KBM-7 (cell line): ENCODE results near the gene GBA3.

ENCODE experiments used
- DNase-seq: peaks from one replicate; pipeline ENCODE4 v3.0.0-alpha.2; 2015
- in situ Hi-C: fragments of 300-500 bp; cut with MboI; formaldehyde crosslinking; loops from 2 replicates; pipeline ENCODE4 v1.14.3; 2020; ENCODE audit warnings: low sequenced_read_pairs, low pct_unique_long_range_greater_than_20kb, mixed read lengths

Gene GBA3

DNA sequence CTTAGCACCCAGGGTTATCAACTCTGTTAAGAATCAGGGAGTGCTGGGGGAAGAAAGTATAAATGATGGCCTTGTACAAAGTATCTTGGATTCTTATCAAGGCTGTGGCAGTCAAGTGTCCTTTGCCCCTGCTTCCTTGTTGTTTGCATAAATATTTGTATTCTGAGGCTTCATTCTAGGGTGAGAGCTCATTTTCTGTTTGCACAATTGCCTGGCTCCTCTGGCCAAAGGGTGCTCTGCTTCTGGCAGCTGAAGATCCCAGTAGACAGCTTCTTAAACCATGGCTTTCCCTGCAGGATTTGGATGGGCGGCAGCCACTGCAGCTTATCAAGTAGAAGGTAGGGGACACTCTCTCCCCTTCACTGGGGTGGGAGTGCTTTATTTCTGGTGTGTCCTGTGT, at the start of gene GBA3:
GBA3 (plus strand) TSS at position 202 of the 400 bp plus-strand sequence.
- in situ Hi-C loops = loop anchor here (25.0 kb wide), 1 partner anchor 280 kb away; no protein-coding TSS in a partner anchor

DNA sequence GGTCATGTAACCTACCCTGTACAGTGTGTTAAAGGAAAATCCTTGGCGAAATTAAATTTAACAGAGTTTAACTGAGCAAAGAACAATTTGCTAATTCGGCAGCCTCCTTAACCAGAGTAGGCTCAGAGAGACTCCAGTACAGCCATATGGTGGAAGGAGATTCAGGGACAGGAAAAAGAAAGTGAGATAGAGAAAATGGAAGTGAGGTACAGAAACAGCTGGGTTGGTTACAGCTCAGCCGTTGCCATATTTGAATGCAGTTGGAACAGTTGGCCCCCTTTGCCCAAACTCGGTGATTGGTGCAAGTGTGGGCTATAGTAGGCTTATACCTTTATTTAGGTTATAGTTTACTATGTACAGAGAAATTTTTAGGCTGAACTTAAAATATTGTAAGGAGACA, 48.8 kb upstream of the GBA3 start:
- in situ Hi-C loops = no loop called here
- DNase-seq = no peak

More for the DNA sequence above, at the start of gene GBA3:
- DNase-seq = no peak

DNA sequence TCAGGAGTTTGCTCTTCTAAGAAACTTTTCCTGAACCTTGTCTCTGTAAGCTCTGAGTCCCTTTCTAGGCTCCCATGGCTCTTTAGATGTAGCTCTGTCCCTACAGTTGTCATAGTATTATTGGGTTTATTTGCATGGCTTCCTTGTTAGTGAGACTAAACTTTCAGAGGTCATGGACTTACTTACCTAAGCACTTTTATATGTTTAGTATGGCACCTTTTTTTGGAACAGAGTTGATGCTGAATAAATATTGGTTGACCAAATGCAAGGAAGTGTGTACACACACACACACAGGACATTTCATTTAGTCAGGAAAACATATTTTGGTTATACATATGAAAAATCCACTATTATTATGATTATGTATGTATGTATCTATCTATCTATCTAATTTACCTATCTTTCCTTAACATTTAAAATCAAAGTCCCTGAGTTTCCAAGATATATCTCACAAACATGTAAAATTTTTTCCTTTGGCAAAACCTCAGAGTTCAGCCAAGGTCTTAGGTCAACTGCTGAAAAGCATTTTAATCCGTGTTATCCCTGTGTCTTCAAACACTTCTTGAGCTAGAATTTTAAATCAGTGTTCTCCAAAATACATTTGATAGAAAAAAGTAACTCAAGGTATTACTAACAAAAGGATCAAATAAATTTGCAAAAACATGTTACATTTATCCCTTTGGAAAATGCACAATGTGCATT, 47.1 kb upstream of the GBA3 start:
- in situ Hi-C loops = no loop called here
- no peak for DNase-seq

DNA sequence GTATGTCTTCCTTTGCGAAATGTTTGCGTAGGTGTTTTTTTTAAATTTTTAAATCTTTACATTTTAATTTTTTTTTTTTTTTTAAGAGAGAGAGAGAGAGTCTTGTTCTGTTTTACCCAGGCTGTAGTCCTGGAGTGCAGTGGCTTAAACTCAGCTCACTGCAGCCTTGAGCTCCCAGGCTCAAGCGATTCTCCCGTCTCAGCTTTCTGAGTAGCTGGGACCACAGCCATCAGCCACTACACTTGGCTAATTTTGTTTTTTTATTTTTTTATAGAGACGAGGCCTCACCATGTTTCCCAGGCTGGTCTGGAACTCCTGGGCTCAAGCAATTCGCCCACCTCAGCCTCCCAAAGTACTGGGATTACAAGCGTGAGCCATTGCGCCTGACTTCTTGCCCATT, 43.7 kb upstream of the GBA3 start:
- DNase-seq = no peak
- in situ Hi-C loops = no loop called here

DNA sequence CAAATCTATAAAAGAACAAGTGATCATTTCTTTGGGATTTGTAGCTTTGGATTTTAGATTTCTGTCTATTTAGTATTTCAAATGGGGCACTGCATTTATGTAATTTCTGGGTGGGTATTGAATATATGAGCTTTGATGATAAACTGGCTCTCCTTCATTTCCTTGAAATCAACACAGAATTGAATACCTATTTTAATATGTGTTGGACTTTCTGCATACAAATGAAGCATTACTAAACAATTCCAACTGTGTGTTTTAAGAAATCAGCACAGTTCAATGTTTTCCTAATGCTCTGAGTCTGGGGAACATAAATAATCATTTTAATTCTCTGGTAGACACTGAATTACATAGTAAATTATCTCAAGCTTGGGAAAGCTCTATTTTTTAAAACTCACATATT, 42.0 kb upstream of the GBA3 start:
- in situ Hi-C loops = no loop called here
- no peak for DNase-seq

DNA sequence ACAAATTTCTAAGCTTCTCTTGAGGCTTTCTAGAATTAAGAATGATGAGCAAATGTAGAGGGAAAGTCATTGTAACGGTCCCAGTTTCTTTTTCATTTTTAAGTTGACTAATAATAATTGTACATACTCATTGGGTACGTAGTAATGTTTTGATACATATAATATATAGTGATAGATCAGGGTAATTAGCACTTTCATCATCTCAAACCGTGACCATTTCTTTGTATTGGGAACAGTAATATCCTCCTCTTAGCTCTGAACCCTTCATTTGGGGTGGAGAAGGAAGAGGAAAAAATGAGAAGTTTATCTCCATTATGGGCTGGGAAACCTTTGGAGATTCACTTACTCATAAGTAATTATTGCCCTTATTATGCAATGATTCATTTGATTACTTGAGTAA, 39.0 kb upstream of the GBA3 start:
- in situ Hi-C loops = no loop called here
- no peak for DNase-seq

DNA sequence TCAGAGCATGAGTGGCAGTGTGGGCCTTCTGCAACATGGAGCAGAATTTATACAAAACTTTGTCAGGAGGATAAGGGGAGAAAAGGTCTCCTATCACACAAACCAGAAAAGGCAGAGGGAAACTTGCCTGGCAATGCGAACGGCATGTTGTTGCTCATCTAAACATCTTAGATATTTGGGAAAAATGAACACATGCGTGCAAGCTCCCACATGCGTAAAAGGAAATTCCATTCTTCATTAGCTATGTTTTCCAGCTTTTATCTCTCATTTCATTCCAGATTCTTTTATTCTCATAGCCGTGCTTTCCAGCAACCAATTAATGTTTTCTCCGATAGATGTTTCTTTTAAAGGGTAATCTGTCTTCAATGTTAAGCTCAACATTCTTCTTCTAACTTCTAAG, 31.3 kb upstream of the GBA3 start:
- DNase-seq = no peak
- in situ Hi-C loops = no loop called here

DNA sequence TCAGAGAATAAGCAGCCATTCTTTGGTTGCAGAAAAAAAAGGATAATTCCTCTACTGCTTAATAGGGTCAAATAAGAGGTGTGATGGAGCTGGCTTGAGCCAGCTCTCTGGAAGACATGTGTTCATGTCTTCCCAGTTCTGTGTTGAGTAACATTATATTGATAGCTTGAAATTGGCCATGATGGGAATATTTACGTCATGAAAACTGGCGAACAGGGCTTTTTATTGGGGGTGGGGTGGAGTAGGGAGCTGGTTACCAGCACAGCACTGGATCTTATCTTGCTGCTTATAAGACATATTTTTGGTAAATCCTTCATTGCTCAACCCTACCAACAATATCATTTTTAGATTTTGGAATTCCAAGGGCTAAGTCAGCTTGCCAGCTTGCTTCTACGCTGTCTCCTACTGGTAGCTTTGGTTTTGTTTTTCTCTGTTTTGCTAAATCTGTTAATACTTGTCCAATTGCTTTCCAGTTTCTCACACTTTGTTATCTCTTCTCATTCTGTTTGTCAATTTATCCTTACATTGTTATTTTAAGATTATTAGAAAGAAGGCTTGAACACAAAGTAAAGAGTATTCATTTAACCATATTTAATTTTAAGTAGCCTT, 25.3 kb upstream of the GBA3 start:
- in situ Hi-C loops = no loop called here
- DNase-seq = no peak

DNA sequence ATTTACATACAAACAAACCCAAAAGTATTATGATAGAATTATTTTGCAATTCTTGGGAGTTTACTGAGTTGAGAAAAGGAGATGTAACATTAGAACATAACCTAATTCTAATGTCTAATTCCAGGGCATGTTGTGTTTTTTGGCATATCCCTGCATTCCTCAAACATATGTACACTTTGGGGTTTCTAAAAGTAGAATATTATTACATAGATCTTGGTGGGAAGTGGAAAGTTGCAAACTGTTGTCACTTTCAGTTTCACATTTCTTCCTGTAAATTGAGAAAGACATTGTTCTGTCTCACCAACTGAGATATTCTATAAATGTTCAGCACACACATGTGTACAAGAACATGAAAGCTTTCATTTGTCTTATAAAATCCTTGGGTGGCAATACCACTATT, 24.4 kb upstream of the GBA3 start:
- DNase-seq = no peak
- in situ Hi-C loops = no loop called here

DNA sequence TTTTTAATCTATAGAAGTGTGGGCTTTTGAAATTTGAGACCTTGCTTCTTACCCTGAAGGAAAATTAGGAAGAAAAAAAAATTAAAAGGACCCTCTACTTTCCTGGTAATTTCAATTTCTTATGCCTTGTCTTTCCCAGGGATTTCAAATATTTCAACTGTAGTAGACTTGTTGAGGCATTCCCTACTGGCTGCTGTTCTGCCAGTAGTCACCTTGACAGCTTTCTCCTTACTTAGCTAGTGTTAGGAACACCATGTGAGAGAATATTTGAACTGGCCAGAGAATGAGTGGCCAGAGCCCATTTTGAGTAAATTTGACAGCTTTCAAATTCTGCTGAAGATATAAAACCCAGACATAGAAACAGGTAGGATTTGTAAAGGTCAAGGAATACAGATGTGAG, 24.0 kb upstream of the GBA3 start:
- no peak for DNase-seq
- in situ Hi-C loops = no loop called here

DNA sequence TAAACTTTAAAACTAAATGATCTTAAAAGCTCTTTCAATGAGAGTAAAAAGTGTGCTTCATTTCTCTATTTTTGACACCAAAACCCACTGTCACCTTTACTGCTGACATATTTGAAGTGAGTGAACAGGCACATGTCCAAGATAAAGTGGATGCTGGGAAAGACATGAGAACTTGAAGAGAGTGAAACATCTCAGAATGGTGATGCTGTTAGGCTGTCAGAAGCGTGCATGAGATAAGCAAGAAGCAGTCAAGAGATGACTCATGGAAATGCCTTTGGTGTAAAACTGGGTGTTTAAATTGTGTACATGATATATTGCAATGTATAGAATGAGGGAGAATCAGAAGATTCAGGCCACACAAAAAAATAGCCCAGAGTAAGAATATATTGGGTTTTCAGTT, 21.8 kb upstream of the GBA3 start:
- no peak for DNase-seq
- in situ Hi-C loops = no loop called here

DNA sequence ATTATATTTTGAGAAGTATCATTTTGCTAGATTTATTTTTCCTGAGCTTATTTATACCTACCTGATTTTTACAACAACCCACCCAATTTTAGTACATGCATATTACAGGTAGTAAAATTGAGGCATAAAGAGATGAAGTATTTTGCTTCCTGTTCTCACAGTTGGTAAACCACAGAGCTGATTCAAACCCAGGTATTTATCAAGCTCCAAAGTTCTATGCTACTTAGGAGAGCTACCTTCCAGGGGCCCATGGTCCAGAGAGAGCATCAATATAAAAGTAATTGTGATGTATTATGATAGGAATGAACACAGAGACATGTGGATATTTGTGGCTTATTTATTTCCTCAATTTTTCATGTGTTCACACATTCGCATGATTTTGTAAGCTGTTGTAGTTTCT, 20.2 kb upstream of the GBA3 start:
- in situ Hi-C loops = no loop called here
- no peak for DNase-seq

DNA sequence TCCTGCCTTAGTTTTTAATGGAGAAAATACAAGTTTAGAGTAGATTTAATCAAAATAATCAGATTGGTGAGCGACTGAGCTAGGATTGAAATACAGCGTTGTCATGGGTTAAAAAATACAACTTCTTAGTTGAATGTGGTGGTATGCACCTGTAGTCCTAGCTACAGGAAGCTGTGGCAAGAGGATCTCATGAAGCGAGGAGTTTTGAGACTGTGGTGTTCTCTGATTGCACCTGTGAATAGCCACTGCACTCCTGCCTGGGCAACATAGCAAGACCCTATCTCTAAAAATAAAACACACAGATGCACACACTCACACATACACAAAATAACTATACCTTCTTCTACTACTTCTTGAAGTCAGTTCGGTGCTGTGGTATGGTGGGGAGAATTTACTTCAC, 19.8 kb upstream of the GBA3 start:
- in situ Hi-C loops = no loop called here
- DNase-seq = no peak

DNA sequence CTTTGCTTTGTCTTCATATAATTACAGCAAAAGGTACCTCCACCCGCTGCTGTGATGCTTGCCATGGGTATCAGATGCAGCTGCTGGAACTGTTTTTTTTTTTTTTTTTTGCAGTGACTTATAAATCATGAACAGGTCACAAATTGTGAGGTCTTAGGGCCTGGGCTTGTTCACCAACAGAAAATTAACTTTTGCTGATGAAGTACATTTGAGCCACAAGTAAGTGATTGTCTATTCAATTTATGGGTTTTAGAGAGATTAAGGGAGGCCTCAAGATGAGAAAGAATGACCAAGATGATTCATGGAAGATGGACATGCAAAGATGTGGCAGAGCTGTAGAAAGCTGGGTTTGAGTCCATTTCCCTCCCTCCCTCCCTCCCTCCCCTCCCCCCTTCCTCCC, 18.0 kb upstream of the GBA3 start:
- no peak for DNase-seq
- in situ Hi-C loops = loop anchor here (25.0 kb wide), 1 partner anchor 262 kb away; no protein-coding TSS in a partner anchor

DNA sequence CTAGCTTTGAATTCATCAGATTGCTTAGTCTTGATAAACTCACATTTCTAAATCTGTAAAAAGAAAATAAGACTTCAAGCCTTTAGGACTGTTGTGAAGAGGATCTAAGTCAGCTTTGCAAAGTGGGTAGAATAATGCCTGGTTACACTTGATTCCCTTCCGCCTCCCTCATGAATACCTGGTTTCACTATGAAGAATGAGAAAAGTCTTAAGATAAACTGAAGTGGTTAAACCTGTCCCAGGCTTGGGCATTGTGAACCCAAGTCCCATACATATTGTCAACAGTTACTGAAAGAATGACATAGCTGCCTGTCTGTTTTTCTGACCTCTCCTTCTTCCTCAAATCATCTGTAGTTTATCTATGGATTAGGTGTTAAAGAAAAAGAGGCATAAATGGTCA, 16.7 kb upstream of the GBA3 start:
- in situ Hi-C loops = loop anchor here (25.0 kb wide), 1 partner anchor 264 kb away; no protein-coding TSS in a partner anchor

DNA sequence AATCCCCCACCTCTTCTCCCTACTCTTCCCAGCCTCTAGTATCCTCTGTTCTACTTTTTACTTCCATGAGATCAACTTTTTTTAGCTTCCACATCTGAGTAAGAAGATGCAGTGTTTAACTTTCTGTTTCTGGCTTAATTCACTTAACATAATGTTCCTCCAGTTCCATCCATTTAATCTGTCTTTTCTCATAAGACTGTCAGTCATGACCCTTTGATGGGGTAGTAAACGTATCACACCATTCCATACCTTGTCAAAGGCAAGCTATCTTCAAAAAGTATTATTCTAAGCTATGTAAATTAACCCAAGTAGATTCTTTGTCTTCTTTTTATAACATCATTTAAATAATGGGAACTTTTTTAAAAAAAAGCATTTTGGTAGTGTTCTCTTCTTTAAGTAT, 15.0 kb upstream of the GBA3 start:
- no peak for DNase-seq
- in situ Hi-C loops = loop anchor here (25.0 kb wide), 1 partner anchor 265 kb away; no protein-coding TSS in a partner anchor

More for the DNA sequence above, 16.7 kb upstream of the GBA3 start:
- DNase-seq = no peak

DNA sequence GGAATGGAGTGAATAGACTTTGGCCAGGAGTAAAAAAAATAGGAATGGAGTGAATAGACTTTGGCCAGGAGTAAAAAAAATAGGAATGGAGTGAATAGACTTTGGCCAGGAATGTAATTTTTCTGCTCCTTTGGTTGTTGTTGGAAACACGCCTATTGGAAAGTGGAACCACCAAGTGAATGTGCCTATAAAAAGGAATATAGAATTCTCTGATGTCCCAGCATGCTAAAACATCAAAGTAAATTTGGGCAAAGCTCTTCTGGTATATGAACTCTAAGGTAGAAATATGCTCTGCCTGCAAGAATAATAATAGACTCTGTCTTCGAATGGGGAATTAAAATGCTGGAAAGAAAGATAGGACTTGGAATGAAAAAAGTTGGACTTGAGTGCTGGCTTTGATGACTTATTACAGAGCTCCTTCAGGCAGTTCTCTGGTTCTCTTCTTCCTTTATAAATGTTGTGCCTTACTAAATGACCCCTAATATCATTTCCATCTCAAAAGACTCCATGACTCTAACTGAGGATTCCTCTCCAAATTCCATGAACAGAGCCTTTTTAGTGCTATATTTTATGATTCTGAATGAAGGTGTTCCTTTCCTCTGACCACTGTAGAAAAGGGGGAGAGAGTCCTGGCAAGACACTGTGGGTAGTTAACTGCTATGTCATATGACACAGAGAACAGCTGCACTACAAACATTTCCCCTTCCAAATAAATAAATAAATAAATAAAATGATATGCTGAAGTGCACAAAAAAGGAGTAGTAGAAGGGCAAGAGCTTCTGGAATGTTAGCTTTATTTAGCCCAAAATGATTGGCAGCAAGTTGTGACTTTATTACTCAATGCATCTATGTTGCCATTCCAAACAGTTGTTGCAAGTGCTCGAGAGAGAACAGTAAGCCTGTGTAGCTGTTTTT, 13.5 kb upstream of the GBA3 start:
- DNase-seq = no peak

DNA sequence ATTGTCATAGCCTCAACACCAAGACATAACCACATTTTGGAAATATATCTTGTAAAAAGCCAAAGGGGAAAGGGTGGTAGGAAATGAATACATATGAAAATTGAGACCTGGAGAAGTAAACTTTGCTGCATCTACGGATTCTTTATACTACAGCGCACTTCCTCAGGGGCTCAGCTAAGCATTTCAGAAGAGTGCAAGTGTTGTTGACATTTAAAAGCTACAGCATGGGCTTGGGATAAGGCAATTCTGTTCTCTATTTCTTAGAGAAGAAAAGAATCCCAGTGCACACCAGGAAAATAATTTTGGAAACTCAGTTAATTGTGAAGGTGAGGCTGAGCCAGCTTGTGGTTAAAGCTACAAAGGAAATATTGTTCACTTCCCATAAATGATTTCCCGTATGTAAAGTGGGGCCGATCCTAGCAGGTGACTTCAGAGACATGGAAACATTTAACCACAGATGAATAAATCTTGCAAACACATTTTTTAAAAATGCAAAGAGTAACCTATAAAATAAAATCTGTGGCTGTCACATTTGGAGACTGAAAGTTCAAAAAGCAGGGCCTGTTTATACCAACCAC, 12.6 kb upstream of the GBA3 start:
- in situ Hi-C loops = loop anchor here (25.0 kb wide), 1 partner anchor 268 kb away; no protein-coding TSS in a partner anchor
- no peak for DNase-seq

More for the DNA sequence above, 13.5 kb upstream of the GBA3 start:
- in situ Hi-C loops = loop anchor here (25.0 kb wide), 1 partner anchor 267 kb away; no protein-coding TSS in a partner anchor

DNA sequence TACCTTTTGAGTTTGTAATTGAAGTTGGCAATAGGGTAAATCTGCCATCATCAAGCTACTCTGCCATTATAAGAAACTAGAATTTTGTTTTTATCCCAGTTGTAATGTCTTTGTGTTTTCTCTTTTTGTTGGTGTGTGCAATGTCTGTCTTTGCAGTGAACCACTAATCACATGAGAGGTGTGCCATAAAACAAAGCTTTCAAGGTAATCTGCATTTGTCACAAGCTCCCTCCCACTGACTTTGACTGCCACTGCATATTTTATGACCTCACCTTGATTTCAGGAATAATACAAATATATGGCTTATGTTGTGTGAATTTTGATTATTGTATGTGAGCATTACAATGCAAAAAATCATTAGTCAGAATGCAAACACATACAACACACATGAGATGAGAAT, 9.0 kb upstream of the GBA3 start:
- DNase-seq = no peak
- in situ Hi-C loops = loop anchor here (25.0 kb wide), 1 partner anchor 271 kb away; no protein-coding TSS in a partner anchor
